B cell (primary cell): ENCODE results near the gene LEPR. TPM values are rescaled to one million over a fixed set of nuclear protein-coding genes. Genes with fewer than 3 reads are reported as not detected.

Source experiments
- ATAC-seq: fragments of 200-7000 bp; cut with Tn5 transposase; one replicate; pipeline ENCODE4 v1.10.0; 2021; ENCODE audit warnings: low read depth, mild to moderate bottlenecking, moderate number of reproducible peaks, moderate library complexity
- CTCF ChIA-PET: fragments of 350-600 bp; sonication (Branson Sonifier 250); formaldehyde crosslinking; loops from one replicate; lab custom pipeline; 2021; ENCODE audit warnings: antibody characterized with exemption, inconsistent platforms; lab: Charles Lee
- POLR2A ChIA-PET: fragments of 350-600 bp; sonication (Branson Sonifier 250); formaldehyde crosslinking; loops from one replicate; lab custom pipeline; 2021; ENCODE audit warnings: antibody characterized with exemption; lab: Charles Lee
- DNase-seq: peaks from one replicate; pipeline ENCODE4 v3.0.0; 2013
- H2AFZ ChIP-seq: 2 replicates; pipeline ENCODE4 v1.6.1; 2012; ENCODE audit warnings: mild to moderate bottlenecking, low read depth, low read length; ENCODE audit not compliant: insufficient read depth, poor library complexity, severe bottlenecking
- H3K27ac ChIP-seq, 2 donors: 1 replicate in 1 of 2; 2 replicates in 1 of 2; pipeline ENCODE4 v1.5.1; 2012 to 2013; ENCODE audit warnings: low read length in 2 of 2, mild to moderate bottlenecking in 2 of 2, moderate library complexity in 1 of 2
- H3K27me3 ChIP-seq, 4 experiments: fragments of 200-600 bp in 1 of 4; sonication (generic) in 1 of 4; replicated peaks in 1 of 4; 1 replicate in 2 of 4; 2 replicates in 2 of 4; pipeline versions ENCODE4 v1.6.1 to v1.7.0; 2013 to 2016; ENCODE audit warnings: low read length in 3 of 4, mild to moderate bottlenecking in 2 of 4, mixed read lengths in 1 of 4, moderate library complexity in 1 of 4; ENCODE audit not compliant: insufficient read depth in 4 of 4, control insufficient read depth in 3 of 4; ENCODE audit errors: control extremely low read depth in 1 of 4
- H3K36me3 ChIP-seq, 2 experiments: replicated peaks in 1 of 2; 1 replicate in 1 of 2; 2 replicates in 1 of 2; pipeline versions ENCODE4 v1.6.1 to v1.7.1; 2013; ENCODE audit warnings: low read length in 1 of 2; ENCODE audit not compliant: insufficient read depth in 2 of 2, control insufficient read depth in 1 of 2; ENCODE audit errors: control extremely low read depth in 1 of 2, extremely low read depth in 1 of 2
- H3K4me1 ChIP-seq, 2 donors: fragments of 200-600 bp in 1 of 2; sonication (generic) in 1 of 2; 1 replicate in 1 of 2; 2 replicates in 1 of 2; pipeline versions ENCODE4 v1.5.1 to v1.6.1; 2013 to 2017; ENCODE audit warnings: low read length in 2 of 2; ENCODE audit not compliant: control insufficient read depth in 2 of 2, insufficient read depth in 2 of 2
- H3K4me2 ChIP-seq: replicated peaks from 2 replicates; pipeline ENCODE3; 2012; ENCODE audit warnings: mild to moderate bottlenecking, low read depth, low read length; ENCODE audit not compliant: poor library complexity, severe bottlenecking
- H3K4me3 ChIP-seq, 5 experiments: fragments of 200-600 bp in 1 of 5; sonication (generic) in 1 of 5; 1 replicate in 3 of 5; 2 replicates in 2 of 5; pipeline versions ENCODE4 v1.5.1 to v1.7.0; 2011 to 2016; ENCODE audit warnings: low read length in 4 of 5, mild to moderate bottlenecking in 4 of 5, low read depth in 2 of 5, control low read depth in 1 of 5, moderate library complexity in 1 of 5; ENCODE audit not compliant: insufficient read depth in 1 of 5; ENCODE audit errors: control extremely low read depth in 1 of 5, extremely low read depth in 1 of 5
- H3K79me2 ChIP-seq: fragments of 200-600 bp; sonication (generic); one replicate; pipeline ENCODE4 v1.6.0; 2016; ENCODE audit warnings: low read length; ENCODE audit not compliant: control insufficient read depth, insufficient read depth
- H3K9ac ChIP-seq: fragments of 200-600 bp; sonication (generic); 2 replicates; pipeline ENCODE4 v1.6.1; 2017; ENCODE audit warnings: mild to moderate bottlenecking, low read length, moderate library complexity
- H3K9me3 ChIP-seq, 3 donors: one replicate each; pipeline versions ENCODE4 v1.6.1 to v1.7.1; 2013; ENCODE audit warnings: low read length in 2 of 3; ENCODE audit not compliant: control insufficient read depth in 2 of 3, insufficient read depth in 1 of 3; ENCODE audit errors: control extremely low read depth in 1 of 3
- H4K20me1 ChIP-seq: 2 replicates; pipeline ENCODE4 v1.6.0; 2012; ENCODE audit warnings: mild to moderate bottlenecking, low read length; ENCODE audit not compliant: insufficient read depth, control insufficient read depth, poor library complexity, severe bottlenecking
- H3K27ac Mint-ChIP-seq: one replicate; pipeline ENCODE4 v1.8.0; 2021; ENCODE audit warnings: mixed read lengths
- H3K27me3 Mint-ChIP-seq: one replicate; pipeline ENCODE4 v1.8.0; 2021; ENCODE audit warnings: mixed read lengths
- H3K4me1 Mint-ChIP-seq: one replicate; pipeline ENCODE4 v1.8.0; 2021; ENCODE audit warnings: mixed read lengths
- H3K4me3 Mint-ChIP-seq: one replicate; pipeline ENCODE4 v1.8.0; 2021; ENCODE audit warnings: mixed read lengths
- H3K9me3 Mint-ChIP-seq: one replicate; pipeline ENCODE4 v1.8.0; 2022; ENCODE audit warnings: mixed read lengths; ENCODE audit not compliant: insufficient read depth
- EZH2 ChIP-seq: IDR thresholded peaks from 2 replicates; pipeline ENCODE4 v1.6.1; 2012; ENCODE audit warnings: borderline replicate concordance, low read depth, mild to moderate bottlenecking, moderate library complexity, low read length; ENCODE audit not compliant: insufficient read depth, poor library complexity, severe bottlenecking
- WGBS: methylation state at CpG from one replicate; pipeline ENCODE4 v1.1.5; 2013; ENCODE audit warnings: missing lambda C conversion rate; ENCODE audit not compliant: insufficient coverage; 5-methylcytosine and 5-hydroxymethylcytosine counted together
- intact Hi-C: fragments of 100-400 bp; cut with micrococcal nuclease; formaldehyde crosslinking; loops from one replicate; pipeline ENCODE4 v1.10.0; 2022
- polyA plus RNA-seq: library from polyadenylated mRNA; depleted of rRNA; stranded (reverse); fragments of >200 nt; gene quantifications from 2 replicates; pipeline ENCODE4 v1.2.3, GENCODE V29; 2012
- total RNA-seq, 2 donors: library from RNA; stranded (reverse); fragments of 120-200 nt in 1 of 2; gene quantifications; 1 replicate in 1 of 2; 2 replicates in 1 of 2; pipeline versions ENCODE4 v1.2.3 to v1.2.4, GENCODE V29; 2013 to 2022
- TF ChIP-seq, protein P1 (sequence below): fragments of 200-600 bp; IDR thresholded peaks from one replicate; pipeline ENCODE4 v1.8.0; 2022; ENCODE audit warnings: antibody characterized with exemption, mild to moderate bottlenecking

Gene LEPR
- total and polyA plus RNA-seq, 2 donors (not counting 1 experiment from before 2014, with no cell fraction given), result 0.19 to 0.30 TPM

DNA sequence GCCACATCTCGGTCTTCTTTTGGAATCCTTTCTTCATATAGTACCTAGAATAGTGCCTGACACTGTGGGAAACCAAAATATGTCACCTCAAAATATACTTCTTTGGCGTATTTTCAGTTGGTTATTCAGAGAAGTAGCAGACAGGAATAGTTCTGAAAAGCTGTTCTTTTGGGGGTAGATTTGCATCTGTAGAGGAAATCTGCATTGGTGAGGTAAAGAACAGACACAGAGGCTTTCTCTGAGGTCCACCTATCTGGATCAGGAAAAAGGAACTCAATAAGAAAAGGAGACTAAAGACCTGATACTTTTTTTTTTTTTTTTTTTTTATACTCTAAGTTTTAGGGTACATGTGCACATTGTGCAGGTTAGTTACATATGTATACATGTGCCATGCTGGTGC, 23.2 kb downstream of the LEPR start:
- H3K4me1 ChIP-seq, result no peaks in the 10 kb centered on the region
- no peaks in the 10 kb centered on the region for H3K9me3 Mint-ChIP-seq
- intact Hi-C loops, result no loop called here
- H3K4me3 ChIP-seq, result no peak overlapping the region
- DNase-seq (no peak), ATAC-seq (no peak)
- H3K4me3 Mint-ChIP-seq, result no peak overlapping the region
- no CpG with 5 or more reads among the region's 2 CpGs for WGBS
- no peaks in the 10 kb centered on the region for H3K36me3 ChIP-seq
- no peaks in the 10 kb centered on the region for H3K27me3 Mint-ChIP-seq
- H3K4me1 Mint-ChIP-seq, result no peaks in the 10 kb centered on the region
- H3K9ac ChIP-seq, result no peak overlapping the region
- H3K27ac Mint-ChIP-seq, result no peak overlapping the region
- H3K4me2 ChIP-seq, result no peak overlapping the region
- TF ChIP-seq EZH2, result no peak
- TF ChIP-seq, protein P1, sequence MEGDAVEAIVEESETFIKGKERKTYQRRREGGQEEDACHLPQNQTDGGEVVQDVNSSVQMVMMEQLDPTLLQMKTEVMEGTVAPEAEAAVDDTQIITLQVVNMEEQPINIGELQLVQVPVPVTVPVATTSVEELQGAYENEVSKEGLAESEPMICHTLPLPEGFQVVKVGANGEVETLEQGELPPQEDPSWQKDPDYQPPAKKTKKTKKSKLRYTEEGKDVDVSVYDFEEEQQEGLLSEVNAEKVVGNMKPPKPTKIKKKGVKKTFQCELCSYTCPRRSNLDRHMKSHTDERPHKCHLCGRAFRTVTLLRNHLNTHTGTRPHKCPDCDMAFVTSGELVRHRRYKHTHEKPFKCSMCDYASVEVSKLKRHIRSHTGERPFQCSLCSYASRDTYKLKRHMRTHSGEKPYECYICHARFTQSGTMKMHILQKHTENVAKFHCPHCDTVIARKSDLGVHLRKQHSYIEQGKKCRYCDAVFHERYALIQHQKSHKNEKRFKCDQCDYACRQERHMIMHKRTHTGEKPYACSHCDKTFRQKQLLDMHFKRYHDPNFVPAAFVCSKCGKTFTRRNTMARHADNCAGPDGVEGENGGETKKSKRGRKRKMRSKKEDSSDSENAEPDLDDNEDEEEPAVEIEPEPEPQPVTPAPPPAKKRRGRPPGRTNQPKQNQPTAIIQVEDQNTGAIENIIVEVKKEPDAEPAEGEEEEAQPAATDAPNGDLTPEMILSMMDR, result no peak
- CTCF ChIA-PET, result no interaction called here
- H3K27me3 ChIP-seq, result no peaks in the 10 kb centered on the region
- H4K20me1 ChIP-seq, result no peaks in the 10 kb centered on the region
- POLR2A ChIA-PET, result no interaction called here
- H3K79me2 ChIP-seq, result no peaks in the 10 kb centered on the region
- no peaks in the 10 kb centered on the region for H3K9me3 ChIP-seq
- no peak overlapping the region for H2AFZ ChIP-seq
- no peak overlapping the region for H3K27ac ChIP-seq

DNA sequence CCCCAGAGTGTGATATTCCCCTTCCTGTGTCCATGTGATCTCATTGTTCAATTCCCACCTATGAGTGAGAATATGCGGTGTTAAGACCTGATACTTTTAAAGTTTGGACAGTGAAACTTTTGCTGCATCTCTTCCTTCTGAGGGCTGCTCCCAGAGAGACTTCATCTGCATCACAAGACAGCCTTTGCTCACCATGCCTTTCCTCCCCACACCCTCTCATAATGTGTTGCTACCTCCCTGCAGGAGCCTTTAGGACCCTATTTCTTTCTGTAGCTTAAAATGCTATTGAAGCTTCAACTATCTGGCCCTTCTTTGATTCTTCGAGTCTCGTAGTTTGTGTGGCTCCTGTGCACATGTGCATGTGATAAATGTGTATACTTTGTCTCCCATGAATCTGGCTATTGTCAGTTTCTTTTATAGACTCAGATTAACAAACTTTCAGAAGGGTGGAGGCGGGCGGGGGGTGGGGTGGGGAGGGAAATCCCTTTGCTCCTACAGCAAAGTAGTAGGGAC, 23.7 kb downstream of the LEPR start:
- H3K4me1 Mint-ChIP-seq, result no peaks in the 10 kb centered on the region
- no peaks in the 10 kb centered on the region for H3K9me3 Mint-ChIP-seq
- no peak overlapping the region for H3K27ac ChIP-seq
- intact Hi-C loops, result no loop called here
- no peaks in the 10 kb centered on the region for H3K36me3 ChIP-seq
- H3K4me1 ChIP-seq, result no peaks in the 10 kb centered on the region
- no peaks in the 10 kb centered on the region for H3K9me3 ChIP-seq
- ATAC-seq, result no peak
- no peak overlapping the region for H3K4me3 Mint-ChIP-seq
- no peaks in the 10 kb centered on the region for H3K27me3 ChIP-seq
- no peak for TF ChIP-seq EZH2
- TF ChIP-seq, protein P1, result no peak
- H3K79me2 ChIP-seq, result no peaks in the 10 kb centered on the region
- CTCF ChIA-PET, result no interaction called here
- WGBS, result no CpG with 5 or more reads among the region's 5 CpGs
- no peaks in the 10 kb centered on the region for H3K27me3 Mint-ChIP-seq
- no peaks in the 10 kb centered on the region for H4K20me1 ChIP-seq
- no peak for DNase-seq
- no peak overlapping the region for H3K4me3 ChIP-seq
- H3K27ac Mint-ChIP-seq, result no peak overlapping the region
- no peak overlapping the region for H3K9ac ChIP-seq
- H2AFZ ChIP-seq, result no peak overlapping the region
- POLR2A ChIA-PET, result no interaction called here
- H3K4me2 ChIP-seq, result no peak overlapping the region
